Measurements from ENCODE around the gene PSG7.
A peak's percentile ranks its signal among the peaks of the same experiment; 100 is the strongest.
"Not testable (repeated sequence)": the region's sequence is repeated elsewhere in the genome, so short reads cannot be mapped to it uniquely, and the experiment has no call there.

The PSG7 gene

DNA sequence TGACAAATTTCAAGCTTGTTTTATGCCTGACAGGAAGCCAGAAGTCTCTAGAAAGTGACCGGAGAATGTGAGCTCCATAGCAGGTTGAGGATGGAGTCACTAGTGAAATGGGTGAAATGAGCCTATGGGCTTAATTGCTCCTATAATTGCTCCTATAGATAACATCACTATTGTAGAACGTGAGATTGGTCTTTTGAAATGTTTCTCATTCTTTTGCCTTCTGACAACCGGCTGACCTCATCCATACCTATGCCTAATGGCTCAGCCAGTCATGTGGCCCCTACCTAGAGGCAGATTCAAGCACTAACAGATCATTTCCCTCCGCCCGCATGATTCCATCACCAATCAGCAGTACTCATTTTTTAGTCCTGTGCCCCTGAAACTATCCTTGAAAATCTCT, 23.5 kb downstream of the PSG7 start:
- DNase-seq: not testable (repeated sequence)

DNA sequence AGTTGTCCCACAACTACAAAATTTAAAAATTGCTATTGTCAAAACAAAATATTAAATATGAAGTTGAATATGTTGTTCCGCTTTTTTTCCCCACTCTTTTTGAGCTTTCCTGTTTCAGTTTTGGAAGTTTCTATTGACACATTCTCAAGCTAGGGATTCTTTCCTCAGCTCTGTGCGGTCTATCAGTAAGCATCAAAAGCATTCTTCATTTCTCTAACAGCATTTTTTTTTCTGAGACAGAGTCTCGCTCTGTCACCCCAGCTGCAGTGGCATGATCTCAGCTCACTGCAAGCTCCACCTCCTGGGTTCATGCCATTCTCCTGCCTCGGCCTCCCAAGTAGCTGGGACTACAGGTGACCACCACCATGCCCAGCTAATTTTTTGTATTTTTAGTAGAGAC, 24.1 kb downstream of the PSG7 start:
- DNase-seq: not testable (repeated sequence)

DNA sequence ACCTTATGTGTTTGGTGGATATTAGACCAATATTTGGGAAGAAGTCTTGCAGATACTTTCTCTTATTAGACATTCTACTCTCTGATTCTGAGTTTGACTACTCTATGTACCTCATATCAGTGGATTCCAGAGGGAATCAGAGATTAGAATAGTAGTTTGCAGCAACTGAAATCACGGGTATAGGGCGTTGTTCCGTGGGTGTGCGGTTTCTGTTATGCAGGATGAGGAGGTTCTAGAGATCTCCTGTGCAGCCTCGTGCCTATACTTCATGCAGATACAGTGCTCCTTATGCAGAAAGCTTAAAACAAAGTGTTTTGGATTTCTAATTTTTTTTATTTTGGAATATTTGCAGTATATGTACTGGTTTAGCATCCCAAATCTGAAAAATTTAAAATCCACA, 25.3 kb downstream of the PSG7 start:
- DNase-seq: not testable (repeated sequence)

DNA sequence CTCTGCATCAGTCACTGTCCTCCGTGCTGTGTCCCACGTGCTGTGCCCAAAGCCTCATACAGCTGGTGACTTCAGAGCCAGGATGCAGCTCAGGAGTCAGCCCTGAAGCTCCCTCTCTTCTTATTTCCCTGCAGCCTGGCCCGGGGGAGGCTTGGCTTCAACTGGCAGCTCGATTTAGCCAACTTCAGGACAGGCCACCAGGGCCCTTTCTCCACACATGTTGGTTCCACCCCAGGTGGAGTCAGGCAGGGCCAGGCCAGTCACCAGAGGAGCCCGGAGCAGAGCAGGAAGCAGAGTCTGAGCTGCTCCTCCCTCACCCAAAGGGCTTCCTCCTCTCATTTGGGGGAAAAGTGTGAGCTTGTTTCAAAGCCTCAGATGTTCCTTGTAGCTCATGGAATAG, 30.8 kb downstream of the PSG7 start:
- DNase-seq: not testable (repeated sequence)

GRCh38 chr19:42900561-42900960, 36.4 kb downstream of the PSG7 start:
- not testable (repeated sequence) for DNase-seq

DNA sequence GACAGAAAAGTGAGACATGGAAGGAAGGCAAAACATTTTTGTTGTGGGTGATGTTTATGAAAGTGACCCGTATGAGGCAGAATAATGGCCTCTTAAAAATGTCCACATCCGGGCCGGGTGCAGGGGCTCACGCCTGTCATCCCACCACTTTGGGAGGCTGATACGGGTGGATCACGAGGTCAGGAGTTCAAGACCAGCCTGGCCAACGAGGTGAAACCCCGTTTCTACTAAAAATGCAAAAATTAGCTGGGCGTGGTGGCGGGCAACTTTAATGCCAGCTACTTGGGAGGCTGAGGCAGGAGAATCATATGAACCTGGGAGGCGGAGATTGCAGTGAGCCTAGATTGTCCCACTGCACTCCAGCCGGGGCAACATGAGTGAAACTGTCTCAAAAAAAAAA, 37.3 kb downstream of the PSG7 start:
- not testable (repeated sequence) for DNase-seq

DNA sequence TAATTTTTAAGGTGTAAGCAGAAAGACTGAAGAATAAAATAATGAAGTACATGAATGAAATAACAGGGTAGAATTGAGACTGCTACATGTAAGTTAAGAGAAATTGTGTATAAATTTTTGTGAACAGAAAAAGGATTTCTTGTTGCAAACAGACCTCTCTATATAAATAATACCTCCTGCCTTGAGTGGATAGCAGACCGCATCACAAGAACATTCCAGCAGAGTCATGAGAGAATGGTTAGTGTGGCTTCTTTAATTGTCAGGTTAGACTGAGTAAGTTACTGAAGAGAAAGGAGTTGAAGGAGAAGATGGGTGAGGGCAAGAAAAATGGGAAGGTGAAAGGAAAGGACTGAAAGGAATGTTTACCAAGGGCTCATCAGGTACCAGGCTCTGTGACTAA, 37.9 kb downstream of the PSG7 start:
- not testable (repeated sequence) for DNase-seq

DNA sequence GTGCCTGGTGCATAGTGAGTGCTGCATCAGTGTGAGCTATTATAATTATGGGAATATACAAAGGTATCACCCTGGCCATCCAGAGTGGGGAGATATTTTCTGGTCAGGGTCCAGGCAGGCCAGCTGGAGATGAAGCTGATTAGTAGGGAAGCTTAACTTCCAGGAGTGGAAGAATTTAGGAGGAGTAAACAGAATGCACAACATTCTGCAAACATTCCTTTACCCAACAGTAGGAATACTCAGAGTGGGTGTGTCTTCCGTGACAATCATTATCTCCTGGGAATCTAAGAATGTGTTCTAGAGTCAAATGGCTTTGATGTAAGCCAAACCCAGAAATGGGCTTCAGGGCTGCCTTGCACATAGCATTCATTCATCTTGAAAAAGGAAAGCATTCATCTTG, 38.4 kb downstream of the PSG7 start:
- not testable (repeated sequence) for DNase-seq

DNA sequence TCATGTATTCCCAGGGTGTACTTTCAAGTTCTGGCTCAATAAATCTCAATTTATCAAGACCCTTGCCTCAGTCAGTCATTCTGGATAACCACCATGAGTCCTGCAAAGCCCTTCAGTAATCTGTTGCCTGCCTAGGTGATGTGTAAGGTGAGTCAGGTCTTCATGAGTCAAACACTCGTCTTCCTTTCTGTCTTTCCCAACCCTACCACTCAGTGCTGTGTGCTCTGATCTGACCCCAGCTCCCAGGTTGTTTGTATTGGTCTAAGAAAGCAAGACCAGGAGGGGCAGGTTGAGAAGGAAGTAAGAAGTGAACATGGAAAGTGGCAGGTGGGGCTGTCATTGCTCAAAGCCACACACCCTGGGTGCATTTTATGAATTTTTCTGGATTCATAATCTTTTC, 39.3 kb downstream of the PSG7 start:
- not testable (repeated sequence) for DNase-seq

DNA sequence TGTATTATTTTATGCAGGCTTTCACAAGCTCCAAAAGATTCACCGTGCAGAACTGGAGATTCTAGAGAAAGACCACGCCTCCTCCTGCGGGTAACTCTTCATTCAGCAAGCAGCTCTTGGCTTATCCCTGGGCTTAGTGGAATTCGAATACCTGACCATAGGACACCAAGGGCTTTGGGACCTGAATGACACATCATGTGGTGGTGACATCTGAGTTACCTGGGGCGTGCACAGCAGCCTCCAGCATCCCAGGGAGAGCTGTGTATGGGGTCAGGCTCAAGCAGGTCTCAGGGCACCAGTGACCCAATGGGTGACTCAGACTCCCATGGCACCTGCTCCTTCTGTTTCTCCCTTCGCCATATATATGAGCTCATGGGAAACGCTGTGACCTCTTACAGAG, 46.6 kb downstream of the PSG7 start:
- DNase-seq: not testable (repeated sequence)

DNA sequence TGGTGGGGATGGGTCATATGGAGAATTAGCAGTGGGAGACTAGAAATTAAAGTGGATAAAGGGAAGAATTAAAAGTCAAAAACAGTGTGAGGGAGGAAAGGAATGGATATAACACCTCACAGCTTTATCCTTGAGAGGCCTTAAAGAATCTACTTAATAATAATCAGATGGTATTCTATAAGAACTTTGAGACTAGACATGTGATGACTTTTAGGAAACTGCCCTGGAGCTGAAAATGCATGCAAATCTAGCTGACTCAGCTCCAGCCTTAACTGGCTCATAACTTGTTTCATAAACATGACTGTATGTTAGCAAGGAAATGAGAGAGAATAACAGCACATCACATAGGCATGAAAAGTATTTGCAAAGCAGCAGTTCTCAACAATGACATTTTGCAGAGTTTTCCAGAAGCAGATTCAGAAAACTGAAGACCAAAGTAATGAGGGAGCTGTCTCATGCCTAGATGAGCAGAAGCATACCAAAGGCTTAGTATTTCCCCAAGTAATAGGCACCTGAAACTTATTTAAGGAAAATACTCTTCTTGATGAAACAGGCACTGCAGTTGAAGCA, 49.0 kb downstream of the PSG7 start:
- not testable (repeated sequence) for DNase-seq

- not testable (repeated sequence) for DNase-seq
These were observed 54.3 kb downstream of the PSG7 start for GRCh38 chr19:42882730-42883129.

DNA sequence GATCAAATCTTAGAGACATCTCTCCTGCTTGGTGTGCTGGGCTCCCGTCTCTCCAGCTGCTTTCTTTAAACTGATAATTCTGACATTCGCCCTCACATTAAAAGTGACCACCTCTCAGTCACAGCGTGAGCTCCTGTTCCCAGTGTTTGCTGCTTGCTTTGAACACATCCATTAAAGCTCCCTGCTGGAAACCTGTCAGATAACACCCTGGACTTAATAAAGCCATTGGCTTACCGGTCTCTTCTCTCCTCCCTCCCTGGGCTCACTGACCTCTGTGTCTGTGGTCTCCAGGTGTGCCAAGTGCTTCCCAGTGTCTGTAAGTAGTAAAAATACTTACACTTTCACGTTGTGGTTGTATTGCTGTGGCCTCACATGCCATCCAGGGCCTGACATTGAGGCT, 55.0 kb downstream of the PSG7 start:
- not testable (repeated sequence) for DNase-seq

DNA sequence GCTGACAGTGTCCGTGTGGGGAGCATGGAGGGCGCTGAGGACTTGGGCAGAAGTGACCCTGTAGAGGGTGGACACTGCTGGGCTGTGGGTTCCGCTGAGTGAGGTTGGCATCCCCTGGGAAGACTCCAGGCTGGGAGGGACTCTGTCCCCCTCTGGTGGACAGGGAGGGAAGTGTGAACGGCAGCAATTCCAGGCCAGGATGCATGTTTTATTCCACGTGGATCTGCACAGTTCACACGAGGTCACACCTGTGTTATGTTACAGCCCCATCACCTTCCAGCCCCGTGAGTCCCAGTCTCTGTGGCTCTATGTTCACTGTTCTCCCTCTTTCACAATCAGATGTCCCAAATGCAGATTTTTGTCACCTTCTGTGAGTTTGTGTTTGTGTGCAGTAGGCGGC, 55.7 kb downstream of the PSG7 start:
- not testable (repeated sequence) for DNase-seq

GRCh38 chr19:42880621-42881020, 56.4 kb downstream of the PSG7 start:
- DNase-seq: not testable (repeated sequence)

DNA sequence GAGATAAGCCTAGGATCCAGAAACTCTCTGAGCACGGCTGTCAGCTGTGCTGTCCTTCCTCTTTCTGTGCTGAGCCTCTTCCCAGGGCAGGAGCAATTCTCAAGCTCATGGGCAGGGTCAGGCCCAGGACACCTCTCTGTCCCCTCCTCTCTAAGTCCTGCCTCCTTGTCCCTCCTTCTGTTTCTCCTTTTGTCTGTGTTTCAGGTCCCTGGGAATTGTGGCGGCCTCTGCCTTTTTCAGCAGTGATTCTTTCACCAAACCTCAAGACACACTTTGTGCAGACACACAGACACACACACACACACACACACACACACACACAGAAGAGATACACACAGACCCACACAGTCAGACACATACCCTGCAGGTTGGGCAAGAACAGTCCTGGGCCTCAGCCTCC, 57.4 kb downstream of the PSG7 start, which contains the start of gene PSG1:
PSG1 (minus strand) TSS at position 101 of the 400 bp plus-strand sequence. CDS start 132 bp downstream, outside the sequence.
- DNase-seq: no peak

- not testable (repeated sequence) for DNase-seq
These were observed 60.4 kb downstream of the PSG7 start for GRCh38 chr19:42876596-42876995.

DNA sequence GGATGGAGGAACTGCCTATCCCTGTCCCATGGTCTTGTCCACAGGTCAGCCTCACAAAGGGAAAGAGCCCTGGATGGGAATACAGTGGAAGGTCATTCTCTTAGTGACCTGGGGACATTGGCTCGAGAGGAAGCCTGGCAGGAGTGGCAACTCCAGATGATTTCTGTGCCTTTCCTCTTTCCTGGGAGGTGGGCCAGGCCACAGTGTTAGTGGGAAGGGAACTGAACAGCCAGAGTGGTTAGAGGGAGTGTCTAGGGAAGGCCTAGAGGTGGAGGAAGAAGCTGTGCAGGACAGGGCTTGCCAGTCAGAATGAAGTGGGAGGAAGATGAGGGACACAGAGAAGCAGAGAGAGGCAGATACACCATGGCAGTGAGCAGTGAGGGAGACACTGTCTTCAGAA, 61.1 kb downstream of the PSG7 start:
- DNase-seq: not testable (repeated sequence)

GRCh38 chr19:42874901-42875813, 61.9 kb downstream of the PSG7 start:
- DNase-seq: peak; percentile 54

- not testable (repeated sequence) for DNase-seq
These were observed 62.9 kb downstream of the PSG7 start for GRCh38 chr19:42874136-42874535.

Measured in T1000 (cell line).